ENCODE data around the gene PHF13. TPM values are rescaled to one million over a fixed set of nuclear protein-coding genes. Genes with fewer than 3 reads are reported as not detected.

Gene PHF13
- total and polyA plus RNA-seq, 10 of the 15 experiments (the other 5 are each of a cell fraction or from before 2014, with no cell fraction given), result 0.87 to 15.4 (median 5.1) TPM

- TF ChIP-seq ZBTB4 (CRISPR knock-in tag; IDR thresholded peaks at IDR 0.05) (no peak), PRDM15 (CRISPR knock-in tag; IDR thresholded peaks at IDR 0.05) (no peak), SIX5 (IDR thresholded peaks at IDR 0.05; ENCODE audit: low read depth, low read length, severe bottlenecking) (peak; percentile 16), SMAD1 (IDR thresholded peaks at IDR 0.05; ENCODE audit: low read depth, partially characterized antibody) (no peak), E4F1 (IDR thresholded peaks at IDR 0.05; ENCODE audit: borderline replicate concordance, partially characterized antibody) (no peak), FOXM1 (IDR thresholded peaks at IDR 0.05; ENCODE audit: low read depth, low read length) (no peak), HSF1 (IDR thresholded peaks at IDR 0.05; ENCODE audit: low read depth, low read length) (no peak), NBN (IDR thresholded peaks at IDR 0.05) (peak; percentile 81), DPF2 (IDR thresholded peaks at IDR 0.05) (peak; percentile 55), MYB (IDR thresholded peaks at IDR 0.05; ENCODE audit: borderline replicate concordance, low read depth, low read length) (no peak), SREBF1 (IDR thresholded peaks at IDR 0.05; ENCODE audit: low read length) (no peak), RBBP5 (conservative IDR thresholded peaks at IDR 0.05) (no peak), CHD1 (IDR thresholded peaks at IDR 0.05; ENCODE audit: low read depth, low read length) (no peak), CHD2 (IDR thresholded peaks at IDR 0.05; ENCODE audit: borderline replicate concordance, low read depth, low read length) (no peak), CREM (IDR thresholded peaks at IDR 0.05; ENCODE audit: low read depth) (peak; percentile 65), ATF7 (IDR thresholded peaks at IDR 0.05; ENCODE audit: low read depth) (peak; percentile 83)
These were observed 11.4 kb downstream of the PHF13 start, which contains the start of gene THAP3 (continued) for GRCh38 chr1:6624710-6625583.
